ENCODE measurements around the gene RGMA. TPM values are rescaled to one million over a fixed set of nuclear protein-coding genes. Genes with fewer than 3 reads are reported as not detected.

Gene RGMA
- total and polyA plus RNA-seq, 12 donors, result 0.28 to 9.0 (median 3.3) TPM

- H3K27me3 ChIP-seq, result no peaks in the 10 kb centered on the region
- intact Hi-C loops (cut with DNase I), result no loop called here
- H3K27ac ChIP-seq, result no peak overlapping the region
- DNase-seq, result no peak
- TF ChIP-seq CTCF (IDR thresholded peaks at IDR 0.05) (no peak), POLR2A (IDR thresholded peaks at IDR 0.05) (no peak)
- H3K9me3 ChIP-seq (replicated peaks in 1 of 3), result no peaks in the 10 kb centered on the region
- H3K4me1 ChIP-seq (replicated peaks in 1 of 2), result no peaks in the 10 kb centered on the region
- no peak overlapping the region for H3K4me3 ChIP-seq
- H3K36me3 ChIP-seq (replicated peaks in 1 of 2), result no peaks in the 10 kb centered on the region
- WGBS, 4 donors, result 36 to 60% (median 58%) methylated on average over 8 of the region's 8 CpGs
Observed at GRCh38 chr15:93059442-93059841, 29.6 kb downstream of the RGMA start.

GRCh38 chr15:93058904-93059427 is 30.0 kb downstream of the RGMA start:
- WGBS, 4 donors, result 77 to 95% (median 85%) methylated on average over 11 to 18 of the region's 18 CpGs
- H3K4me1 ChIP-seq (replicated peaks in 1 of 2), result no peaks in the 10 kb centered on the region
- no peaks in the 10 kb centered on the region for H3K9me3 ChIP-seq (replicated peaks in 1 of 3)
- intact Hi-C loops (cut with DNase I), result no loop called here
- no peak overlapping the region for H3K4me3 ChIP-seq
- no peaks in the 10 kb centered on the region for H3K27me3 ChIP-seq
- no peak overlapping the region for H3K27ac ChIP-seq
- TF ChIP-seq POLR2A (IDR thresholded peaks at IDR 0.05), result no peak
- TF ChIP-seq CTCF (IDR thresholded peaks at IDR 0.05), result no peak
- H3K36me3 ChIP-seq (replicated peaks in 1 of 2), result no peaks in the 10 kb centered on the region
- DNase-seq, result no peak

GRCh38 chr15:93058128-93058527 is 30.9 kb downstream of the RGMA start:
- DNase-seq, result no peak
- Histone ChIP-seq H3K36me3 (replicated peaks in 1 of 2) (no peaks in the 10 kb centered on the region), H3K4me1 (replicated peaks in 1 of 2) (no peaks in the 10 kb centered on the region), H3K4me3 (no peak overlapping the region), H3K9me3 (replicated peaks in 1 of 3) (no peaks in the 10 kb centered on the region), H3K27ac (no peak overlapping the region), H3K27me3 (no peaks in the 10 kb centered on the region)
- 74 to 84% (median 77%) methylated on average over 6 to 8 of the region's 8 CpGs for WGBS, 4 donors
- intact Hi-C loops (cut with DNase I), result no loop called here
- TF ChIP-seq CTCF (IDR thresholded peaks at IDR 0.05) (no peak), POLR2A (IDR thresholded peaks at IDR 0.05) (no peak)

- no peak for TF ChIP-seq CTCF (IDR thresholded peaks at IDR 0.05)
- no peak for TF ChIP-seq POLR2A (IDR thresholded peaks at IDR 0.05)
Observed at GRCh38 chr15:93057618-93058017, 31.4 kb downstream of the RGMA start.

More at GRCh38 chr15:93057618-93058017, 31.4 kb downstream of the RGMA start:
- no peaks in the 10 kb centered on the region for H3K4me1 ChIP-seq (replicated peaks in 1 of 2)
- WGBS, 4 donors, result 72 to 80% (median 75%) methylated on average over 8 of the region's 8 CpGs
- no peaks in the 10 kb centered on the region for H3K27me3 ChIP-seq
- H3K27ac ChIP-seq, result no peak overlapping the region
- no peak overlapping the region for H3K4me3 ChIP-seq
- no peaks in the 10 kb centered on the region for H3K36me3 ChIP-seq (replicated peaks in 1 of 2)
- H3K9me3 ChIP-seq (replicated peaks in 1 of 3), result no peaks in the 10 kb centered on the region
- intact Hi-C loops (cut with DNase I), result no loop called here
- no peak for DNase-seq

Data from adrenal gland (tissue), 12 donors.